ENCODE results near the gene PLCL1. TPM values are rescaled to one million over a fixed set of nuclear protein-coding genes. Genes with fewer than 3 reads are reported as not detected.
A peak's percentile ranks its signal among the peaks of the same experiment; 100 is the strongest.
"Not testable (repeated sequence)": the region's sequence is repeated elsewhere in the genome, so short reads cannot be mapped to it uniquely, and the experiment has no call there.

Gene PLCL1
- total RNA-seq, 3 donors from 2014 or later, result 1.6 to 10.6 (median 2.0) TPM

DNA sequence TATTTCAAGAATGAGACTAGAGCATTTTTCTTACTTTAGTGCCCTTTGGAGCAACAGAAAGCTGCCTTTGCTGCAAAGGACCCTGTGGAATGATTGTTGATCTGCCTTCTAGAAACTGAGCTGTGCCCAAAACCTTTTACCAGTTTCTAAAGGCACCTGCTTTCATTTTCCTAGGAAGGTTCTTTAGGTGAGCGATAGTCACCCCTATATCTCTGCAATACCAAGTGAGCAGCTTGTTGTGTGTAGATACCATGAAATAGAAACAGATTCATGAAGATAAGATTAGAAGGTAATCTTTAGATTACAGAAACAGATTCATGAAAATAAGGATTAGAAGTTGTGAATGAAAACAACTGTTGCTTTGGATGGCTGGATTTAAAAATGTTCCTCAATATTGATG lies 202.3 kb downstream of the PLCL1 start:
- no peak for ATAC-seq
- DNase-seq, result no peak
- H3K4me3 ChIP-seq, result no peak overlapping the region
- no peaks in the 10 kb centered on the region for H3K4me1 ChIP-seq (ENCODE audit: low read depth)
- TF ChIP-seq, protein P1, sequence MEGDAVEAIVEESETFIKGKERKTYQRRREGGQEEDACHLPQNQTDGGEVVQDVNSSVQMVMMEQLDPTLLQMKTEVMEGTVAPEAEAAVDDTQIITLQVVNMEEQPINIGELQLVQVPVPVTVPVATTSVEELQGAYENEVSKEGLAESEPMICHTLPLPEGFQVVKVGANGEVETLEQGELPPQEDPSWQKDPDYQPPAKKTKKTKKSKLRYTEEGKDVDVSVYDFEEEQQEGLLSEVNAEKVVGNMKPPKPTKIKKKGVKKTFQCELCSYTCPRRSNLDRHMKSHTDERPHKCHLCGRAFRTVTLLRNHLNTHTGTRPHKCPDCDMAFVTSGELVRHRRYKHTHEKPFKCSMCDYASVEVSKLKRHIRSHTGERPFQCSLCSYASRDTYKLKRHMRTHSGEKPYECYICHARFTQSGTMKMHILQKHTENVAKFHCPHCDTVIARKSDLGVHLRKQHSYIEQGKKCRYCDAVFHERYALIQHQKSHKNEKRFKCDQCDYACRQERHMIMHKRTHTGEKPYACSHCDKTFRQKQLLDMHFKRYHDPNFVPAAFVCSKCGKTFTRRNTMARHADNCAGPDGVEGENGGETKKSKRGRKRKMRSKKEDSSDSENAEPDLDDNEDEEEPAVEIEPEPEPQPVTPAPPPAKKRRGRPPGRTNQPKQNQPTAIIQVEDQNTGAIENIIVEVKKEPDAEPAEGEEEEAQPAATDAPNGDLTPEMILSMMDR (IDR thresholded peaks at IDR 0.05), result no peak
- peaks cover 3% of the 10 kb centered on the region for H3K9me3 ChIP-seq
- H3K36me3 ChIP-seq (ENCODE audit: low read depth), result no peaks in the 10 kb centered on the region
- intact Hi-C loops (cut with DNase I, micrococcal nuclease), result no loop called here

DNA sequence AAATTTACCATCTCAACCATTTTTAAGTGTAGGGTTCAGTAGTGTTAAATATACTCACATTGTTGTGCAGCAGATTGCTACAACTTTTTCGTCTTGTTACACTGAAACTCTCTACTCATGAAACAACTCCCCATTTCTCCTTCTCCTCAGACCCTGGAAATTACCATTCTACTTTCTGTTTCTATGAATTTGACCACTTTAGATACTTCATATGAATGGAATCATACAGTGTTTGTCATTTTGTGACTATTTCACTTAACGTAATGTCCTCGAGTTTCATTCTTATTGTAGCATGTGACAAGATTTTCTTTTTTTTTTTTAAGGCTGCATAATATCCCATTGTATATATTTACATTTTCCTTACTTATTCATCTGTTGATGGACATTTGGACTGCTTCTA lies 203.8 kb downstream of the PLCL1 start:
- intact Hi-C loops (cut with DNase I, micrococcal nuclease), result no loop called here

DNA sequence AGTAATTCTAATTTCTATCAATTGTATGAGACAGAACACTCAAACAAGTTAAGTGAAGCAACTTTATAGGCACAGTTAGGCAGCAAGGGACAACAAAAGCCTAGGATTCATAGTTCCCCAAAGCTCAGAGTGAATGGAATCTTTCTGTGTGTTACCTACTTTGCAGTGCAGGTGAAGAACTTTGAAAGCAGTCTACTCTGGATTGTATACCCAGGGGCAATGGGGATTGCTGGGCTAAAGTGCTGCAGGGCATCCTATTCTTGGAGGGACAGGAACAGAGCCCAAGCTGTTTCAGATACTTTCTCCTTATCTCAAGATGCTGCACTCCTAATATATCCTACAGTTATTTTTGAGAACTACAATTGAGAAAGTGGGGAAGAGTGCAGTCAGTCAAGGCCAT lies 207.6 kb downstream of the PLCL1 start:
- Histone ChIP-seq H3K36me3 (ENCODE audit: low read depth) (no peaks in the 10 kb centered on the region), H3K4me1 (ENCODE audit: low read depth) (no peaks in the 10 kb centered on the region), H3K9me3 (peaks cover 10% of the 10 kb centered on the region), H3K4me3 (no peak overlapping the region)
- DNase-seq, result no peak
- intact Hi-C loops (cut with DNase I, micrococcal nuclease), result no loop called here
- ATAC-seq, result no peak
- TF ChIP-seq, protein P1 (IDR thresholded peaks at IDR 0.05), result no peak

More for the DNA sequence above, 203.8 kb downstream of the PLCL1 start:
- H3K4me1 ChIP-seq (ENCODE audit: low read depth), result no peaks in the 10 kb centered on the region
- ATAC-seq (no peak), DNase-seq (no peak)
- H3K36me3 ChIP-seq (ENCODE audit: low read depth), result no peaks in the 10 kb centered on the region
- TF ChIP-seq, protein P1 (IDR thresholded peaks at IDR 0.05), result no peak
- H3K4me3 ChIP-seq, result no peak overlapping the region
- H3K9me3 ChIP-seq, result peaks cover 10% of the 10 kb centered on the region

DNA sequence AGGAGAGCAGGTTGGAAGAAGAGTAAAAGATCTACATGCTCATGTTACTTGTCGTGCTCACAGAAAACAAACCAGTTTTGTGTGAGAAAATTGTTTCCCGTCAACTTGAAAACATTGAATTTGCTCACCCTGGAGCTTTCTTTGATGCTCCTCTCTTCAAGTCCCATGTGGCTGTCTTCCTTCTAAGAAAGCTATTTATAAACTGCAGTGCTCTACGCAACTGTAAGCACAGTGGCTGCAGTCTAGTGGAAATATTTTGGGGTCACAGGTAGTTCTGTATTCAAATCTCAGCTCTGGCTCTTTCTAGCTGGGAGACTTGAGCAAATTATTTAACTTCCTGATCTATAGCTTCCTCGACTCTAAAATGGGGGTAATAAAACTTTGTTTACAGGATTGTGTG lies 211.8 kb downstream of the PLCL1 start:
- intact Hi-C loops (cut with DNase I, micrococcal nuclease), result no loop called here
- TF ChIP-seq, protein P1 (IDR thresholded peaks at IDR 0.05), result no peak
- ATAC-seq, result peak; percentile 25
- Histone ChIP-seq H3K4me3 (no peak overlapping the region), H3K4me1 (ENCODE audit: low read depth) (no peaks in the 10 kb centered on the region), H3K9me3 (peaks cover 10% of the 10 kb centered on the region), H3K36me3 (ENCODE audit: low read depth) (no peaks in the 10 kb centered on the region)
- DNase-seq, result no peak

DNA sequence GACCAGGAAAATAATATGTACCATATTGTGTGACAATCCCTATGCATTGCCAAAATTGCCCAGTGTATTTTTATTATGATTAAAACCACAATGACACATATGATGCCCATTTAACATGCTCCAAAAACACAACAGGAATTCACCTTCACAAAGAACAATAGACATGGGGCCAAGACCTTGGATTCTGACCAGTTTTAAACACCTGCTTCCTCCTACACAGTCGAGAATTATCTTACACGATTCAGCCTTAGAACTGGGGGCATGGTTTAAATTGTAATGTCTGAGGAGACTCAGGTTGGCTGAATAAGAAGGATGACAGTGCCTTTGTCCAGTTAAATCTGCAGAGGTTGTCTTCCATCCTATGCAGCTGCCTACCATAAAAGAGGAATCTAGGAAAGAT lies 212.7 kb downstream of the PLCL1 start:
- intact Hi-C loops (cut with DNase I, micrococcal nuclease), result no loop called here
- no peak for ATAC-seq
- Histone ChIP-seq H3K4me3 (no peak overlapping the region), H3K36me3 (ENCODE audit: low read depth) (no peaks in the 10 kb centered on the region), H3K4me1 (ENCODE audit: low read depth) (no peaks in the 10 kb centered on the region), H3K9me3 (peaks cover 4% of the 10 kb centered on the region)
- no peak for DNase-seq
- TF ChIP-seq, protein P1 (IDR thresholded peaks at IDR 0.05), result no peak

DNA sequence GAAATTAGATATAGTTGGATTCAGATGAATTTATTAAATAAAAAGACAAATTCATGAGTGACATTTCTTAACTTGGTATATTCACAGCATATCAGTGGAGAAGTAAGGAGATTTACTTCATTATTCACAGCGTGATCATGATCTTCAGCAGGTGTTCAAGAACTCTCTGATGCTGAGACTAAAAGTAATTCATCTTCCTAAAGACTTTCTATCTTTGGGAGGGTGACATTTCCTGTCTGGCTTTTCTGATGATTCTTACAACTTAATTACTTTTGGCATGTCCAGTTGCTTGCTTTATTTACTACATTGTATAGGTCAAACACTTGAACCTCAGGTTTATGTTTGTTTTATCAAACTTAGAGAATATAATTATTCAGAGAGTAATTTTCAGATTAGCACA lies 224.6 kb downstream of the PLCL1 start:
- no peaks in the 10 kb centered on the region for H3K4me1 ChIP-seq (ENCODE audit: low read depth)
- ATAC-seq (no peak), DNase-seq (no peak)
- TF ChIP-seq, protein P1 (IDR thresholded peaks at IDR 0.05), result no peak
- no peak overlapping the region for H3K4me3 ChIP-seq
- no peaks in the 10 kb centered on the region for H3K9me3 ChIP-seq
- intact Hi-C loops (cut with DNase I, micrococcal nuclease), result no loop called here
- no peaks in the 10 kb centered on the region for H3K36me3 ChIP-seq (ENCODE audit: low read depth)

DNA sequence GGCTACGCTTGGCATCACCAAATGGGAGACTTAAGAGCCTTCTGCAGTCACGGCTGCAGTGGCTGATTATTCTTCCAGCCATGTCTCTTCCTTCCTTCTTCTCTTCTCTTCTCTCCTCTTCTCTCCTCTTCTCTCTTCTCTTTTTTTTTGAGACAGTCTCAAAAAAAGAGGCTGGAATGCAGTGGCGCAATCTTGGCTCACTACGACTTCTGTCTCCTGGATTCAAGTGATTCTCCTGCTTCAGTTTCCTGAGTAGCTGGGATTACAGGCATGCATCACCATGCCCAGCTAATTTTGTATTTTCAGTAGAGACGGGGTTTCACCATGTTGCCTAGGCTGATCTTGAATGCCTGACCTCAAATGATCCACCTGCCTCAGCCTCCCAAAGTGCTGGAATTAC lies 225.2 kb downstream of the PLCL1 start:
- intact Hi-C loops (cut with DNase I, micrococcal nuclease); DNase-seq; H3K36me3 ChIP-seq (ENCODE audit: low read depth); H3K4me1 ChIP-seq (ENCODE audit: low read depth); H3K4me3 ChIP-seq; ATAC-seq; H3K9me3 ChIP-seq: not testable (repeated sequence)

Data from mucosa of descending colon (tissue), 3 donors.